Erythroblast (primary cell): ENCODE results near the gene GCN1.

Source experiments
- DNase-seq, 2 experiments: peaks; one replicate each; lab custom pipeline; 2025; lab: John Stamatoyannopoulos, UW
- GATA1 ChIP-seq: IDR thresholded peaks from 2 replicates; pipeline ENCODE4 v1.6.1; 2011; ENCODE audit warnings: low read depth, mild to moderate bottlenecking, control low read depth, low read length, moderate library complexity
- POLR2A ChIP-seq: IDR thresholded peaks from 2 replicates; pipeline ENCODE4 v1.6.1; 2011; ENCODE audit warnings: mild to moderate bottlenecking, low read length

The GCN1 gene

GRCh38 chr12:120095331-120095730 is 99.2 kb downstream of the GCN1 start:
- TF ChIP-seq GATA1 (no peak), POLR2A (no peak)
- no peak for DNase-seq

- DNase-seq, result no peak
- TF ChIP-seq GATA1 (no peak), POLR2A (no peak)
Observed at GRCh38 chr12:120094485-120094884, 100.0 kb downstream of the GCN1 start.

GRCh38 chr12:120093592-120094355 is 100.7 kb downstream of the GCN1 start:
- TF ChIP-seq POLR2A (no peak), GATA1 (no peak)
- no peak for DNase-seq

GRCh38 chr12:120093336-120093591 is 101.3 kb downstream of the GCN1 start:
- no peak for DNase-seq
- TF ChIP-seq POLR2A (no peak), GATA1 (no peak)

- TF ChIP-seq POLR2A (no peak), GATA1 (no peak)
- DNase-seq, result no peak
Observed at GRCh38 chr12:120092551-120093335, 101.8 kb downstream of the GCN1 start.

- no peak for TF ChIP-seq POLR2A
- TF ChIP-seq GATA1, result no peak
- DNase-seq, result no peak
Observed at GRCh38 chr12:120091371-120092090, 103.0 kb downstream of the GCN1 start.

GRCh38 chr12:120090626-120091295 is 103.8 kb downstream of the GCN1 start:
- no peak for TF ChIP-seq POLR2A
- TF ChIP-seq GATA1, result no peak
- no peak for DNase-seq

GRCh38 chr12:120090206-120090605 is 104.3 kb downstream of the GCN1 start:
- TF ChIP-seq POLR2A (no peak), GATA1 (no peak)
- DNase-seq, result no peak

- no peak for DNase-seq
- TF ChIP-seq GATA1 (no peak), POLR2A (no peak)
Observed at GRCh38 chr12:120089796-120090195, 104.7 kb downstream of the GCN1 start.

- no peak for TF ChIP-seq GATA1
- no peak for TF ChIP-seq POLR2A
- DNase-seq, result no peak
Observed at GRCh38 chr12:120089105-120089504, 105.4 kb downstream of the GCN1 start.

- TF ChIP-seq POLR2A (no peak), GATA1 (no peak)
- DNase-seq, result peak; percentile 96 to 98
Observed at GRCh38 chr12:120086801-120087621, 107.5 kb downstream of the GCN1 start.

- TF ChIP-seq GATA1 (no peak), POLR2A (no peak)
- no peak for DNase-seq
Observed at GRCh38 chr12:120085920-120086645, 108.4 kb downstream of the GCN1 start.

- TF ChIP-seq GATA1, result no peak
- no peak for TF ChIP-seq POLR2A
- no peak for DNase-seq
Observed at GRCh38 chr12:120081641-120082040, 112.9 kb downstream of the GCN1 start.
